Subcutaneous abdominal adipose tissue (tissue), 5 donors: Measurements from ENCODE around the gene TRIP4.
A peak's percentile ranks its signal among the peaks of the same experiment; 100 is the strongest.
"Not testable (repeated sequence)": the region's sequence is repeated elsewhere in the genome, so short reads cannot be mapped to it uniquely, and the experiment has no call there.

Experiments used
- H3K27ac ChIP-seq: one replicate; pipeline ENCODE4 v1.7.0; 2013; ENCODE audit warnings: low read depth, mild to moderate bottlenecking, inconsistent platforms, low read length, moderate library complexity
- H3K27me3 ChIP-seq, 5 donors: one replicate each; pipeline ENCODE4 v1.7.0; 2013; ENCODE audit warnings: low read length in 5 of 5, inconsistent platforms in 1 of 5; ENCODE audit not compliant: control insufficient read depth in 5 of 5, insufficient read depth in 4 of 5
- H3K36me3 ChIP-seq, 5 donors: one replicate each; pipeline ENCODE4 v1.7.0; 2013; ENCODE audit warnings: low read length in 5 of 5; ENCODE audit not compliant: control insufficient read depth in 5 of 5, insufficient read depth in 5 of 5
- H3K4me1 ChIP-seq, 5 donors: one replicate each; pipeline ENCODE4 v1.7.0; 2013; ENCODE audit warnings: low read length in 5 of 5, mild to moderate bottlenecking in 3 of 5, moderate library complexity in 1 of 5; ENCODE audit not compliant: control insufficient read depth in 5 of 5, insufficient read depth in 5 of 5
- H3K4me3 ChIP-seq, 5 donors: one replicate each; pipeline ENCODE4 v1.7.0; 2013; ENCODE audit warnings: low read length in 5 of 5, low read depth in 1 of 5
- H3K9ac ChIP-seq, 5 donors: one replicate each; pipeline ENCODE4 v1.7.0; 2013; ENCODE audit warnings: low read length in 5 of 5, mild to moderate bottlenecking in 4 of 5, moderate library complexity in 3 of 5
- H3K9me3 ChIP-seq, 5 donors: one replicate each; pipeline ENCODE4 v1.7.0; 2013; ENCODE audit warnings: low read length in 5 of 5; ENCODE audit not compliant: control insufficient read depth in 5 of 5
- donor health status: healthy.
- donor health status: healthy.
- donor health status: healthy.
- donor health status: healthy.
- donor health status: healthy.

The TRIP4 gene

GRCh38 chr15:64387562-64388168 is at the start of gene TRIP4:
Gene TRIP4, plus strand, starts transcription at chr15:64387836. Its CDS starts 28 bp downstream, at chr15:64387864.
- Histone ChIP-seq H3K27ac (peak within 1 kb of the TSS; percentile 61), H3K27me3 (no peaks in the 10 kb centered on the region), H3K4me3 (peak within 1 kb of the TSS; percentile 70 to 98 (median 96)), H3K36me3 (no peaks in the 10 kb centered on the region), H3K4me1 (peaks cover 2 to 13% (median 11%) of the 10 kb centered on the region in 5 donors), H3K9me3 (no peaks in the 10 kb centered on the region), H3K9ac (peak within 1 kb of the TSS; percentile 61 to 93 (median 82))

GRCh38 chr15:64340355-64340754 is 47.3 kb upstream of the TRIP4 start:
- peaks cover 0 to 3% (median 0%) of the 10 kb centered on the region in 5 donors for H3K4me1 ChIP-seq
- H3K27me3 ChIP-seq, result no peaks in the 10 kb centered on the region
- H3K9ac ChIP-seq, result no peak overlapping the region
- H3K27ac ChIP-seq, result no peak overlapping the region
- no peak overlapping the region for H3K4me3 ChIP-seq
- H3K9me3 ChIP-seq, result no peaks in the 10 kb centered on the region
- peaks cover 0 to 11% (median 7%) of the 10 kb centered on the region in 5 donors for H3K36me3 ChIP-seq

GRCh38 chr15:64341961-64342360 is 45.7 kb upstream of the TRIP4 start:
- Histone ChIP-seq H3K9me3 (no peaks in the 10 kb centered on the region), H3K27me3 (no peaks in the 10 kb centered on the region), H3K4me3 (no peak overlapping the region), H3K4me1 (peaks cover 0 to 3% (median 0%) of the 10 kb centered on the region in 5 donors), H3K9ac (no peak overlapping the region), H3K27ac (no peak overlapping the region), H3K36me3 (peaks cover 0 to 12% (median 7%) of the 10 kb centered on the region in 5 donors)

GRCh38 chr15:64343222-64343621 is 44.4 kb upstream of the TRIP4 start:
- Histone ChIP-seq H3K27ac (no peak overlapping the region), H3K9ac (no peak overlapping the region), H3K36me3 (peaks cover 3 to 19% (median 9%) of the 10 kb centered on the region in 5 donors), H3K9me3 (no peaks in the 10 kb centered on the region), H3K4me3 (no peak overlapping the region), H3K4me1 (peaks cover 0 to 3% (median 0%) of the 10 kb centered on the region in 5 donors), H3K27me3 (no peaks in the 10 kb centered on the region)

GRCh38 chr15:64343841-64344240 is 43.8 kb upstream of the TRIP4 start:
- H3K27ac ChIP-seq, result no peak overlapping the region
- no peaks in the 10 kb centered on the region for H3K9me3 ChIP-seq
- H3K4me3 ChIP-seq, result no peak overlapping the region
- H3K4me1 ChIP-seq, result peaks cover 0 to 3% (median 0%) of the 10 kb centered on the region in 5 donors
- no peak overlapping the region for H3K9ac ChIP-seq
- H3K36me3 ChIP-seq, result peaks cover 3 to 20% (median 9%) of the 10 kb centered on the region in 5 donors
- no peaks in the 10 kb centered on the region for H3K27me3 ChIP-seq

GRCh38 chr15:64344651-64345294 is 42.9 kb upstream of the TRIP4 start:
- H3K4me3 ChIP-seq, result no peak overlapping the region
- H3K4me1 ChIP-seq, result peaks cover 0 to 3% (median 0%) of the 10 kb centered on the region in 5 donors
- no peaks in the 10 kb centered on the region for H3K9me3 ChIP-seq
- H3K9ac ChIP-seq, result no peak overlapping the region
- H3K36me3 ChIP-seq, result peaks cover 3 to 20% (median 9%) of the 10 kb centered on the region in 5 donors
- H3K27ac ChIP-seq, result no peak overlapping the region
- H3K27me3 ChIP-seq, result no peaks in the 10 kb centered on the region

GRCh38 chr15:64346242-64346641 is 41.4 kb upstream of the TRIP4 start:
- H3K27ac ChIP-seq, H3K4me1 ChIP-seq, H3K9me3 ChIP-seq: not testable (repeated sequence)

GRCh38 chr15:64348455-64348854 is 39.2 kb upstream of the TRIP4 start:
- no peaks in the 10 kb centered on the region for H3K9me3 ChIP-seq
- no peaks in the 10 kb centered on the region for H3K27me3 ChIP-seq
- peaks cover 0 to 9% (median 4%) of the 10 kb centered on the region in 5 donors for H3K36me3 ChIP-seq
- H3K9ac ChIP-seq, result no peak overlapping the region
- H3K27ac ChIP-seq, result no peak overlapping the region
- H3K4me3 ChIP-seq, result no peak overlapping the region
- H3K4me1 ChIP-seq, result peaks cover 0 to 5% (median 0%) of the 10 kb centered on the region in 5 donors

More at GRCh38 chr15:64346242-64346641, 41.4 kb upstream of the TRIP4 start:
- not testable (repeated sequence) for H3K27me3 ChIP-seq, H3K4me3 ChIP-seq, H3K9ac ChIP-seq
- peaks cover 3 to 19% (median 9%) of the 10 kb centered on the region in 5 donors for H3K36me3 ChIP-seq

- Histone ChIP-seq H3K9ac (no peak overlapping the region), H3K4me3 (no peak overlapping the region), H3K36me3 (peaks cover 0 to 9% (median 4%) of the 10 kb centered on the region in 5 donors), H3K4me1 (peaks cover 0 to 5% (median 0%) of the 10 kb centered on the region in 5 donors), H3K27me3 (no peaks in the 10 kb centered on the region), H3K9me3 (no peaks in the 10 kb centered on the region), H3K27ac (no peak overlapping the region)
These were observed 38.3 kb upstream of the TRIP4 start for GRCh38 chr15:64349375-64349774.

GRCh38 chr15:64351265-64351664 is 36.4 kb upstream of the TRIP4 start:
- Histone ChIP-seq H3K9ac (peak overlapping the region in 1 of 5 donors; percentile 20), H3K27ac (peak overlapping the region; percentile 3)

More at GRCh38 chr15:64351265-64351664, 36.4 kb upstream of the TRIP4 start:
- Histone ChIP-seq H3K36me3 (peaks cover 0 to 9% (median 4%) of the 10 kb centered on the region in 5 donors), H3K4me3 (no peak overlapping the region), H3K27me3 (no peaks in the 10 kb centered on the region), H3K9me3 (no peaks in the 10 kb centered on the region), H3K4me1 (peaks cover 0 to 17% (median 11%) of the 10 kb centered on the region in 5 donors)
